ENCODE results near the gene BRAF. TPM values are rescaled to one million over a fixed set of nuclear protein-coding genes. Genes with fewer than 3 reads are reported as not detected.

The BRAF gene
- total and polyA plus RNA-seq, 2 of the 8 experiments (the other 6 are each of a cell fraction or from before 2014, with no cell fraction given), result 11.4 to 32.6 TPM

GRCh38 chr7:140702774-140703173, 222.0 kb downstream of the BRAF start:
- Histone ChIP-seq H3K23ac (ENCODE audit: insufficient read length) (no peak overlapping the region), H3K56ac (replicated peaks; ENCODE audit: insufficient read length, low read depth, low read length) (no peak overlapping the region), H3K18ac (ENCODE audit: extremely low read depth, low read length) (no peak overlapping the region), H3K14ac (ENCODE audit: insufficient read length) (no peak overlapping the region), H2AFZ (ENCODE audit: low read length) (no peak overlapping the region), H3K4me1 (replicated peaks in 1 of 4; ENCODE audit: control insufficient read depth in 3 of 4, insufficient read depth in 4 of 4, low read length in 3 of 4) (0 out of 7 replicates have a peak, but pooled peaks cover 0 to 2% (median 0%) of the 10 kb centered on the region in 4 experiments), H3K36me3 (ENCODE audit: control insufficient read depth in 2 of 4, insufficient read depth in 4 of 4, low read length in 3 of 4) (peaks cover 0 to 17% (median 8%) of the 10 kb centered on the region in 4 experiments; a peak in 3 of 8 replicates), H3K4me2 (ENCODE audit: insufficient read depth in 1 of 2, low read depth in 2 of 2, low read length in 2 of 2) (no peak overlapping the region), H3K79me2 (ENCODE audit: control insufficient read depth in 1 of 2, insufficient read depth in 2 of 2, low read length in 2 of 2) (peaks cover 0 to 35% of the 10 kb centered on the region in 2 experiments; a peak in 2 of 4 replicates), H3K79me1 (ENCODE audit: low read depth, low read length) (peaks cover 3% of the 10 kb centered on the region; the same call in 1 of the 2 replicates), H3K27ac (ENCODE audit: low read depth, low read length) (no peak overlapping the region), H4K20me1 (replicated peaks in 1 of 2; ENCODE audit: control insufficient read depth in 1 of 2, insufficient read depth in 2 of 2, low read length in 2 of 2) (peaks cover 0 to 1% of the 10 kb centered on the region in 2 experiments), H3K23me2 (ENCODE audit: low read depth, low read length) (no peaks in the 10 kb centered on the region), H4K91ac (replicated peaks; ENCODE audit: insufficient read length, low read length) (no peak overlapping the region), H2BK15ac (ENCODE audit: low read length) (no peak overlapping the region), H2BK12ac (ENCODE audit: low read depth, low read length) (no peak overlapping the region), H3K9ac (replicated peaks in 1 of 4; ENCODE audit: extremely low read depth in 1 of 4, low read depth in 3 of 4, low read length in 3 of 4) (no peak overlapping the region), H2AK5ac (ENCODE audit: low read depth, low read length) (no peak overlapping the region), H2BK20ac (ENCODE audit: low read length) (no peak overlapping the region), H3K4ac (replicated peaks; ENCODE audit: insufficient read length, low read depth, low read length) (no peak overlapping the region), H4K5ac (ENCODE audit: insufficient read length, low read depth, low read length) (no peak overlapping the region), H2BK5ac (ENCODE audit: low read depth, low read length) (no peak overlapping the region), H3K27me3 (replicated peaks in 1 of 4; ENCODE audit: control insufficient read depth in 3 of 4, extremely low read depth in 1 of 4, insufficient read depth in 3 of 4, low read length in 3 of 4) (no peaks in the 10 kb centered on the region), H3K4me3 (ENCODE audit: extremely low read depth in 1 of 4, insufficient read depth in 2 of 4, low read depth in 3 of 4, low read length in 4 of 4) (no peak overlapping the region), H3K9me3 (ENCODE audit: insufficient read depth in 2 of 2, low read depth in 1 of 2, low read length in 1 of 2) (no peaks in the 10 kb centered on the region), H2BK120ac (replicated peaks; ENCODE audit: low read depth, low read length) (no peak overlapping the region), H4K8ac (ENCODE audit: extremely low read depth, insufficient read depth, low read length) (no peak overlapping the region)
- ChIA-PET POLR2A (ENCODE audit: partially characterized antibody) (interaction anchor here (1.3 kb wide), 1 partner anchor 20 kb away, joined by 3 read pairs; no protein-coding TSS in a partner anchor), CTCF (ENCODE audit: partially characterized antibody) (interaction anchor here (1.1 to 1.6 kb wide), 7 partner anchors 11 to 38 kb away, joined by 3 to 7 read pairs (median 3); no protein-coding TSS in a partner anchor)
- no peak for TF ChIP-seq BACH1 (IDR thresholded peaks at IDR 0.05; ENCODE audit: low read length)
- TF ChIP-seq MAFK (IDR thresholded peaks at IDR 0.05; ENCODE audit: low read depth, low read length), result no peak
- DNase-seq (ENCODE audit: low read depth in 1 of 2, low spot score in 2 of 2) (peak in 1 of 2 experiments; percentile 36), FAIRE-seq (no peak)
- 94% methylated on average over 10 of the region's 10 CpGs; no CpG with 5 or more reads in 1 of the 2 experiments for WGBS, 2 experiments (ENCODE audit: extremely low coverage in 1 of 2, insufficient coverage in 1 of 2, insufficient read length in 1 of 2, insufficient replicate concordance in 2 of 2, low coverage in 1 of 2, low lambda C conversion rate in 2 of 2, missing lambda C conversion rate in 1 of 2)
